Keratinocyte (primary cell): ENCODE measurements around the gene LINC01488.

ENCODE experiments used
- EZH2 ChIP-seq: IDR thresholded peaks from one replicate; pipeline ENCODE4 v1.6.1; 2012; ENCODE audit warnings: inconsistent platforms, mild to moderate bottlenecking, low read length, moderate library complexity
- TF ChIP-seq, protein P1 (sequence below), 3 experiments: IDR thresholded peaks in 1 of 3; conservative IDR thresholded peaks in 1 of 3; optimal IDR thresholded peaks in 1 of 3; 2 replicates in 2 of 3; 3 replicates in 1 of 3; pipeline versions ENCODE3 to v1.5.1; 2011; ENCODE audit warnings: low read length in 3 of 3, mild to moderate bottlenecking in 3 of 3, moderate library complexity in 2 of 3, control low read depth in 1 of 3, inconsistent platforms in 1 of 3; ENCODE audit not compliant: insufficient read depth in 2 of 3; ENCODE audit errors: extremely low read depth in 1 of 3

DNA sequence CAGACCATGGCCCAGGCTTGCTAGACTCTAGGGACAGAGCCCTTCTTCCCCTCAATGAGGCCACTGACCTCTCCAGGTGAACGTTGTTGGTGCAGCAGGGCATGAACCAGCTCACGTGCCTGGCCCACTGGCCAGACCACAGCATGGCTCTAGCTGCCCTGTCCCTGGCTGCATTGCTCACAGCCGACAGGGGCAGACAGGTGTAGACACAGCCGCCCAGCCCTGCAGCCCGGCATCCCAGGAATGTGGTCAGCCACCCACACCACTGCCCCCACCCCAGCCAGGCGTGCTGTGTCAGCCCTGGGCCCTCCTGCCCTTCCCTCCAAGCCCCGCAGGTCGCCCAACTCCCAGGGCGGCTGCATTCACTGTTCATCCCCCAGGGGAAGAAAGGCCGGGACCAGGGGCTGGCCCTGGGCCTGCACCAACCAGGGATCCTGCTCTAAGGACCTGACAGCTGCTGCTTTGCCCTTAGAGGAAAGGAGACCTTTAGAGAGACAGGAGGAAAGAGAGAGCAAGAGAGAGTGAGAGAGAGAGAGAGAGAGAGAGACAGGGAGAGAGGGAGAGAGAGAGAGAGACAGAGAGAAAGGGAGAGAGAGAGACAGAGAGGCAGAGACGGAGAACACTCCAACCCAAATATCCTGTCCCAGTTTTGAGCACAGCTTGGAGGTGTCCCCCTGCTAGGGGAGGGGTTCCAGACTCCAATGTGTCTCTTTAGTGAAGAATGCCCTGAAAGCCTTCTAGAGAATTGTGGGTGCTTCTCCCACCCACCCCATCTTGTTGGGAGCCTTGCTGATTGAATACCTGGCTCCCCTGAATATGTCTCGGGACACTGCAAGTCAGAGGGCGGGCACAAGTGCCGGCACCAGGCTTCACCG, 44.2 kb upstream of the LINC01488 start:
- TF ChIP-seq, protein P1, sequence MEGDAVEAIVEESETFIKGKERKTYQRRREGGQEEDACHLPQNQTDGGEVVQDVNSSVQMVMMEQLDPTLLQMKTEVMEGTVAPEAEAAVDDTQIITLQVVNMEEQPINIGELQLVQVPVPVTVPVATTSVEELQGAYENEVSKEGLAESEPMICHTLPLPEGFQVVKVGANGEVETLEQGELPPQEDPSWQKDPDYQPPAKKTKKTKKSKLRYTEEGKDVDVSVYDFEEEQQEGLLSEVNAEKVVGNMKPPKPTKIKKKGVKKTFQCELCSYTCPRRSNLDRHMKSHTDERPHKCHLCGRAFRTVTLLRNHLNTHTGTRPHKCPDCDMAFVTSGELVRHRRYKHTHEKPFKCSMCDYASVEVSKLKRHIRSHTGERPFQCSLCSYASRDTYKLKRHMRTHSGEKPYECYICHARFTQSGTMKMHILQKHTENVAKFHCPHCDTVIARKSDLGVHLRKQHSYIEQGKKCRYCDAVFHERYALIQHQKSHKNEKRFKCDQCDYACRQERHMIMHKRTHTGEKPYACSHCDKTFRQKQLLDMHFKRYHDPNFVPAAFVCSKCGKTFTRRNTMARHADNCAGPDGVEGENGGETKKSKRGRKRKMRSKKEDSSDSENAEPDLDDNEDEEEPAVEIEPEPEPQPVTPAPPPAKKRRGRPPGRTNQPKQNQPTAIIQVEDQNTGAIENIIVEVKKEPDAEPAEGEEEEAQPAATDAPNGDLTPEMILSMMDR (optimal IDR thresholded peaks at IDR 0.05 in 1 of 3, IDR thresholded peaks at IDR 0.05 in 1 of 3, conservative IDR thresholded peaks at IDR 0.05 in 1 of 3; ENCODE audit: extremely low read depth in 1 of 3, insufficient read depth in 2 of 3, low read length in 3 of 3) = peak in 1 of 3 experiments; percentile 27
- TF ChIP-seq EZH2 = no peak
